HG02798 (cell line): ENCODE results near the gene GH1.
A peak's percentile ranks its signal among the peaks of the same experiment; 100 is the strongest.
"Not testable (repeated sequence)": the region's sequence is repeated elsewhere in the genome, so short reads cannot be mapped to it uniquely, and the experiment has no call there.

Experiments used
- ATAC-seq: cut with Tn5 transposase; IDR thresholded peaks from one replicate; pipeline ENCODE4 v1.9.1; 2021; ENCODE audit warnings: mild to moderate bottlenecking; ENCODE audit not compliant: unreplicated experiment, poor library complexity

GH1 gene

DNA sequence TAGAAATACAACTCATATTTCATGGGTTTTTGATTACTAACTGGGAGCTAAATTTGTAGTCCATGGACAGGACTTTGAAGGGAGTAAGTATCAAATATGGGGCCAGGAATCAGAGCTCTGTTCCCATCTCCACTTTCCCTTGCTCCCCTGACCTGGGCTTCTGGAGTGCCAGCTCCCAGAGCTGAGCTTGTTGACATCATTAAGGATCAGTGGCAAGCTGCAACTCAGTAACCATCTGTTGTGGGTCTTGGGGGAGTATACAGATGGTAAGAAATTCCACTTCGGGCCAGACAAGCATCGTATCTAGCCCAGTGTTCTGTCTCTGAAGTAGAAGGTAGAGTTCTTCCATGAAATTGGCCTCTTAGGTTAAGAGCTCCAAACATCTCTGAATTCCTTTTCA lies 16.7 kb downstream of the GH1 start:
- not testable (repeated sequence) for ATAC-seq

DNA sequence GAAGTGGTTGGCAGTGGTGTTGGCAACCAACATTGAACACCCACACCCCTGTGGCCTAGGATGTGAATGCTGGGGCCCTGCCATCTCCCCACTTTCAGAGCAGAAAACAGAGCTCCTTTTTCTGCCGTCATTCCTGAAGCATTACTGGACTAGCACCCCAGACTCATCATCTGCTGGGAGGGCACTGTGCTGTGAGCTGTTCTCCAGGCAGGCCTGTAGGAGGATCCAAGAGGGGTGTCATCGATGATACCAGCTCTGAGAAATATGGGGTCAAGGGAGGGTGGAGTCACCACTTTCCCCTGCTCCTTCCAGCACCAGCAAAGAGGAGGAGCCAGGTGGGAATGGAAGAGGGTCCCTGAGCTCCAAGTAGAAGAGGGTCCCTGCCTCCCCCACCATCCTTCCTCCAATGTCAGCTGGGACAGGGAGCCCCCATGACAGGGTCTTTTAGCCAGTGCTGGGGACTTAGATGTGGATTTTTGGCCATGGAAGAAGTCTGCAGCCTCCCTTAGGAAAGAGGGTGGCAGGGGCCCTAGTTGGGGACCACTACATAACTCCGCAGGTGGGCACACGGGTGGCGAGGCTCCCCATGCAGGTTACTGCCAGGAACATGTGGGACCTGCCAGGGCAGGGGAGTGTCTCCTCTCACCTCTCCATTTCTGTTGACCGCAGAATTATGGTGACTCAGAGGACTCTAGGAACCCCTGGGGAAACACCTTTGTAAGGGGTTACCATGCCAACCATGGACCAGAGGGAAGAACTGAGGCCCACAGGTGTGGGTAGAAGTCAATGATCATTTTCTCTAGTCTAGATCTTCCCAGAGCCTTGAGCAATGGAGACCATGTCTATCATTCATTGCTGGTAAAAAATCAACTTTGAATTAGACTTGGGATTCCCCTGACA lies 19.5 kb downstream of the GH1 start:
- not testable (repeated sequence) for ATAC-seq

DNA sequence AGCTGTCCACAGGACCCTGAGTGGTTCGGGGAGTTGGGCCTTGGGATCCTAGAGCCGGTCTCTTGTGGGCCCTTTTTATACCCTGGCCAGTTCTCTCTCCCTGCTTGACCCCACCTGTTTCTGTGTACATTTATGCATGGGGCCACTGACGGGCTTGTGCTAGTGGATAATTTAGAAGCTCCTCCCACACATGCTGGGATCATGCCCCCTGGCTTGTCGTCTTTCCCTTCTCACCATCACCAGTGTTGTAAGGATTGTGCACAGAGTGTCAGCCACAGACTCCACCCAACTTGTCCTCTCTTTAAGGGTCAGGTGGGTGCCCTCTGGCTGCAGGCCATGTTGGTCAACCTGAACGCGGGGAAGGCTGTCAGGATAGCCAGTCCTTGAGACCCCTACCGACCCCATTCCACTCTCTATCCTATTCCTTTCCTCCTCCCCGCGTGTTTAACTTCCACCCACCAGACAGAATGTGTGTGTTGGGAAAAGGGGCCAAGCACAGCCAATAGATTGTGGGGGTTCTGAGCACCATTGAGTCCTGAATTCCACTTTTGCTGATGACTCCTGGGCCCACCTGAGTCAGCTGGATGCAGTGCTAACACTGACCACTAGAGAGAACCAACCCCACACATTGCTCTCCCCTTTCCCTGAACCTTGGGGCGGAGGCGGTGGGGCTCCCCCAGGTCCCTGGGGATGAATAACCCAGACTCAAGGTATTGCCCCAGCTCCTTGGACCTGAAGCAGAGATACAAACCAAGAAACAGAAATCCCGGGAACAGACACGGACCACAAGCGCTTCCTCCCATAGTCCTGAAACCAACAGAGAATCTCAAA lies 21.9 kb downstream of the GH1 start, which contains the start of gene CSH1:
Gene CSH1, minus strand, starts transcription at position 51 of the 831 bp plus-strand sequence. CDS start 63 bp downstream, outside the sequence.
- peak; percentile 53 for ATAC-seq

DNA sequence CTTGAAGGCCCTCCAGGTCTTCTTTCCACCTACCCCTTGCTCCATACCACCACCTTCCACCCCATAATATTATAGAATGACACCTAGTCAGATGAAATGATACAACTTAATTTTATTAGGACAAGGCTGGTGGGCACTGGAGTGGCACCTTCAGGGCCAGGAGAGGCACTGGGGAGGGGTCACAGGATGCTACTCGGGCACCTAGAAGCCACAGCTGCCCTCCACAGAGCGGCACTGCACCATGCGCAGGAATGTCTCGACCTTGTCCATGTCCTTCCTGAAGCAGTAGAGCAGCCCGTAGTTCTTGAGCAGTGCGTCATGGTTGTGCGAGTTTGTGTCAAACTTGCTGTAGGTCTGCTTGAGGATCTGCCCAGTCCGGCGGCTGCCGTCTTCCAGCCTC lies 23.8 kb downstream of the GH1 start:
- ATAC-seq = not testable (repeated sequence)

DNA sequence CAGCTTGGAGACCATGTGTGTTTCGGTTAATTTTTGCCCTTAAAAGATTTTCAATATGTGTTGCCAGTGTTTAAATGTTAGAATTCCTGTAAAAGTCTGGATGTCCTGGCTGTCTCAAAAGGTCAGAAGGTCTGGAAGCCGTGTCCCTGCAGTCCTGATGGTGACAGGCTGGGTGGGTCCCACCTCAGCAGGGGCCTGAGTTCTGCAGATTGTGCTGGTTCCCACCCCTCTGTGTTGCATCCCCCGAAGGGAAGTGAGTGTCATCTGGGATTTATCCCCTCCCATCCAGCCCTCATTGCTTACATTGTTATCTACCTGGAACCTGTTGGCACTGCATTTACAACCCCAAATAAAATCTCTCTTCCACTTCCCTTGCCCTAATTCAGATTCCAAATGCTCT lies 24.6 kb downstream of the GH1 start:
- ATAC-seq = not testable (repeated sequence)

DNA sequence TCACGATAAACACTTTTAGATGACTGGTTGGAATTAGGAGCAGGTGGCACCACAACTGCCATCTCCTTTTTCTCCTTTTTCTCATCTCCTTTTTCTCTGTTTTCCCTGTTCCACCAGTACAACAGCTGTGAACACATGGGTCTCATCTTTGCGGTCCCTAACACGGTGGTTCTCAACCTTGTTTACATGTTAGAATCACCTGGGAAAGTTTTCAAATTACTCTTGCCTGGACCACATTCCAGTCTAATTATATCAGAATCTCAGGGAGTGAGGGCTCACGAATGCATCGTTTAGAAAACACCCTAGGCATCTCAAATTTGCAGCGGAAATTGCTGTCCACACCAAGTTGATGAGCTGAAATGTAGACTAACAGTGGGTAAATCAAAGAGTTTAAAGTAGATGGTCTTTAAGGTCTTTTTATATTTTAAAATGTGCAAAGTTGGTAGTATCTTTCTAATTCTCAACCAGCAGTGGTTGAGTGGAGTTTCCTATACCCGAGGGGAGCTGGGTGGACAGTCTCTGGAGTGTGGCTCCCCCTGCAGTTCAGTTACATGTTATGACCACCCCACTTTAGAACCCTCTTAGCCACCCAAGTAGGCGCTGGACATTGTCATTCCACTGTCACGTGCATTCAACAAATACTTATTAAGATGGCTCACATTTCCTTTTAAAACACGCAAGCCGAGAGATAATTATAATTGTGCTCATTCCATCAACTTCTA lies 26.2 kb downstream of the GH1 start:
- not testable (repeated sequence) for ATAC-seq

DNA sequence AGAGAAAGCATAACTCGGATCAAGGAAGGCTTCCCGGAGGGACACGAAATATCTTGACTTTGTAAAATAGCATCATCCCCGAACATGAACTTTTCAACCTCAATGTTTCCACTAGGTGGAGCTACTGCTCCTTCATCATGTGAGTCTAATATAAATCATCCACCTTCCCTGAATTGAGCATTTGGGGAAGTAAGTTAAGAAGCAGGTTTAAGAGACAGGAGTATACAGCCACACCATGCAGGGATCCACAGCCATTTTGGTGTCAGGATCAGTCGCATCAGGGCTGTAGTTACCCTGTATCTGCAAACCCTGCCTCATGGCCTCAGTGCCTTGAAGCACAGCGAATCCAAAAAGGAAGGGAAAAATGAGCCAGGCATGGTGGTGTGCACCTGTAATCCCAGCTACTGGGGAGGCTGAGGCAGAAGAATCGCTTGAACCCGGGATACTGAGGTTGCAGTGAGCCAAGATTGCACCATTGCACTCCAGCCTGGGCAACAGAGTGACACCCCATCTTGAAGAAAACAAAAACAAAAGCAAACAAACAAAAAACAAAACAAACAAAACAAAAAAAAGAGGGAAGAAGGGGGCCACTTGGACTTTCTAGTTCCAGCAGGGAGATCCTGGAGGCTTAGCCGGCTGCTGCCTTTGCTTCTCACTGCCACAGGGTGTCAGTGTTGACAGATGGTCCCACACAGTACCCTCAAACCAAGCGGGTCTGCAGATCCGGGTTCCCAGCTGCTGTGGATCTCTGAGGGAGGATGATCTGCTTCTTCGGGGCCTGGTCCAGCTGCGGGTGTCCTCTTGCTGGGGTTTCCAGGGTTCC lies 29.4 kb downstream of the GH1 start:
- not testable (repeated sequence) for ATAC-seq

DNA sequence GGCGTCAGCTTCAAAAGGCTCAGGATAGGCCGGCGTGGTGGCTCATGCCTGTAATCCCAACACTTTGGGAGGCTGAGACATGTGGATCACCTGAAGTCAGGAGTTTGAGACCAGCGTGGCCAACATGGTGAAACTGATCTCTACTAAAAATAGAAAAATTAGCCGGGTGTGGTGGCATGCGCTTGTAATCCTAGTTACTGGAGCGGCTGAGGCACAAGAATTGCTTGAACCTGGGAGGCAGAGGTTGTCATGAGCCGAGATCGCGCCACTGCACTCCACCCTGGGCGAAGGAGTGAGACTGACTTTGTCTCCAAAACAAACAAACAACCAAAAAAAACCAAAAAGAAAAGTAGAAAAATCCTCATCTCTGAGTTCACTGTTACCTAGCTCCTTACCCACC lies 33.5 kb downstream of the GH1 start:
- not testable (repeated sequence) for ATAC-seq

DNA sequence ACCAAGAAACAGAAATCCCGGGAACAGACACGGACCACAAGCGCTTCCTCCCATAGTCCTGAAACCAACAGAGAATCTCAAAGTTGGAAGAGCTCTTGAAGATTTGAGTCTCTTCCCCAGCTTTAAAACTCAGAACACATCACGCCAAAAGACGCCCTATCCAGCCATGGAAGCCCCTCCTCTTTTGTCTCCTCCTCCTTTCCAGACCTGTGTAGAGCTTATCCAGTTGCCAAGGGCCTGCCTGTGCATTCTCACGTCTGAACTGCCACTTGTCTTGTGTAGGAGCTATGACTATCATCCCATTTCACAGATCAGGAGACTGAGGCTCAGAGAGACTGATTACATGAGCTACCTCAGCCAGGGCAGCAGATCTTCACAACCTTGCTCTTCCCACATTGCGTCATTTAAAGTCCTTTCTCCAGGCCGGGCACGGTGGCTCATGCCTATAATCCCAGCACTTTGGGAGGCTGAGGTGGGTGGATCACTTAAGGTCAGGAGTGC lies 36.0 kb downstream of the GH1 start:
- not testable (repeated sequence) for ATAC-seq

DNA sequence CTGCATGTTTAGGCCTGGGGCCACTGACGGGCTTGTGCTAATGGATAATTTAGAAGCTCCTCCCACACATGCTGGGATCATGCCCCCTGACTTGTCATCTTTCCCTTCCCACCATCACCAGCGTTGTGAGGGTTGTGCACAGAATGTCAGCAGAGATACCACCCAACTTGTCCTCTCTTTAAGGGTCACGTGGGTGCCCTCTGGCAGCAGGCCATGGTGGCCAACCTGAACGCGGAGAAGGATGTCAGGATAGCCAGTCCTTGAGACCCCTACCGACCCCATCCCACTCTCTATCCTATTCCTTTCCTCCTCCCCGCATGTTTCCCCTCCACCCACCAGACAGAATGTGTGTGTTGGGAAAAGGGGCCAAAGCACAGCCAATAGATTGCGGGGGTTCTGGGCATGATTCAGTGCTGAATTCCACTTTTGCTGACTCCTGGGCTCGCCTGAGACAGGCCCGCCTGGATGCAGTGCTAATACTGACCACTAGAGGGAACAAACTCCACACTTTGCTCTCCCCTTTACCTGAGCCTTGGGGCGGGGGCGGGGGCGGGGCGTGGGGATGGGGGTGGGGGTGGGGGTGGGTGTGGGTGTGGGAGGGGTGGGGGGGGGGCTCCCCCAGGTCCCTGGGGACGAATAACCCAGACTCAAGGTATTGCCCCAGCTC lies 36.6 kb downstream of the GH1 start, which contains the start of gene GH2:
Gene GH2, minus strand, starts transcription at position 10 of the 667 bp plus-strand sequence. CDS start 143 bp downstream, outside the sequence.
- ATAC-seq = no peak

DNA sequence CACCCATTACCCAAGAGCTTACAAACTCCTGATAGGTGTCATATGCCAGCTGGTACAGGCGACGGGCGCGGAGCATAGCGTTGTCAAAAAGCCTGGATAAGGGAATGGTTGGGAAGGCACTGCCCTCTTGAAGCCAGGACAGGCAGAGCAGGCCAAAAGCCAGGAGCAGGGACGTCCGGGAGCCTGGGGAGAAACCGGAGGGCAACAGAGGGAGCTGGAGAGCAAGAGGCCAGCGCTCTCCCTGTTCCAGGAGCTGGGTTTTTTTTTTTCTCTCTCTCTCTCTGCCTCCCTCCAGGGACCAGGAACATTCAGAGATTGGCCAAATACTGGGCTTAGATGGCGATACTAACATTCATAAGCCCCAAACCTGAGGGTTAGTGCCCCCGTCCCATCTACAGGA lies 37.3 kb downstream of the GH1 start:
- ATAC-seq = not testable (repeated sequence)

DNA sequence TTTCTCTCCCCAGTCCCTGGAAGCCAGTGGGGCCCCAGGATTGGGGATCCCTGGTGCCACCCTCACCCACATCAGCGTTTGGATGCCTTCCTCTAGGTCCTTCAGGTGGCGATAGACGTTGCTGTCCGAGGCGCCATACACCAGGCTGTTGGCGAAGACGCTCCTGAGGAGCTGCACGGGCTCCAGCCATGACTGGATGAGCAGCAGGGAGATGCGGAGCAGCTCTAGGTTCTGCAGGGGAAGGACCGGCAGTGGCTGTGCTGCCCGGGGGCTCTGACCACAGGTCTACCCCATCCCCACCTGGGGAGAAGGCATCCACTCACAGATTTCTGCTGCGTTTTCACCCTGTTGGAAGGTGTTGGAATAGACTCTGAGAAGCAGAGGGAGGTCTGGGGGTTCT lies 37.9 kb downstream of the GH1 start:
- ATAC-seq = no peak

DNA sequence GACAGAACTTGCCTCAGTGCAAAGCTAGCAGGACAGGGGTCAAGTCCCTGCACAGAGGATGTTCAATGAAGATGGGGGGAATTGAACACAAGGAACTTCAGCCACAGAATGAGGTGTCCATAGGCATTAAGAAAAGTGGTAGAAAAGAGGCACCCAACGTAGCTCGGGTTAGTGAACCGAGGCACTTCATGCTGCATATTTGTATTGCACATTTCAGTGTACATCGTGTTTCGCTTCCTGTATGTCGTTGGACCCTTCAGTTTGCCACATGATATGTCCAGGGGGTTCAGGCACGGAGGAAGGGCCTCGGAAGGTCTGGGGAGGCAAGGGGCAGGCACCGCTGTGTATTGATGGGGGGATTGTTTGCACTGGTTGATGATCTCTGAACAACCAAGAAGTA lies 40.2 kb downstream of the GH1 start:
- ATAC-seq = not testable (repeated sequence)

DNA sequence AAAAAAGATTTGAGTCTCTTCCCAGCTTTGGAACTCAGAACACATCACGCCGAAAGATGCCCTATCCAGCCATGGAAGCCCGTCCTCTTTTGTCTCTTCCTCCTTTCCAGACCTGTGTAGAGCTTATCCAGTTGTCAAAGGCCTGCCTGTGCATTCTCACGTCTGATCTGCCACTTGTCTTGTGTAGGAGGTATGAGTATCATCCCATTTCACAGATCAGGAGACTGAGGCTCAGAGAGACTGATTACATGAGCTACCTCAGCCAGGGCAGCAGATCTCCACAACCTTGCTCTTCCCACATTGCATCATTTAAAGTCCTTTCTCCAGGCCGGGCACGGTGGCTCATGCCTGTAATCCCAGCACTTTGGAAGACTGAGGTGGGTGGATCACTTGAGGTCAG lies 43.9 kb downstream of the GH1 start:
- not testable (repeated sequence) for ATAC-seq

DNA sequence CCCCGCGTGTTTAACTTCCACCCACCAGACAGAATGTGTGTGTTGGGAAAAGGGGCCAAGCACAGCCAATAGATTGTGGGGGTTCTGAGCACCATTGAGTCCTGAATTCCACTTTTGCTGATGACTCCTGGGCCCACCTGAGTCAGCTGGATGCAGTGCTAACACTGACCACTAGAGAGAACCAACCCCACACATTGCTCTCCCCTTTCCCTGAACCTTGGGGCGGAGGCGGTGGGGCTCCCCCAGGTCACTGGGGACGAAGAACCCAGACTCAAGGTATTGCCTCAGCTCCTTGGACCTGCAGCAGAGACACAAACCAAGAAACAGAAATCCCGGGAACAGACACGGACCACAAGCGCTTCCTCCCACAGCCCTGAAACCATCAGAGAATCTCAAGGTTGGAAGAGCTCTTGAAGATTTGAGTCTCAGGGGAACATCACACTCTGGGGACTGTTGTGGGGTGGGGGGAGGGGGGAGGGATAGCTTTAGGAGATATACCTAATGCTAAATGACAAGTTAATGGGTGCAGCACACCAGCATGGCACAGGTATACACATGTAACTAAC lies 44.5 kb downstream of the GH1 start:
- not testable (repeated sequence) for ATAC-seq

DNA sequence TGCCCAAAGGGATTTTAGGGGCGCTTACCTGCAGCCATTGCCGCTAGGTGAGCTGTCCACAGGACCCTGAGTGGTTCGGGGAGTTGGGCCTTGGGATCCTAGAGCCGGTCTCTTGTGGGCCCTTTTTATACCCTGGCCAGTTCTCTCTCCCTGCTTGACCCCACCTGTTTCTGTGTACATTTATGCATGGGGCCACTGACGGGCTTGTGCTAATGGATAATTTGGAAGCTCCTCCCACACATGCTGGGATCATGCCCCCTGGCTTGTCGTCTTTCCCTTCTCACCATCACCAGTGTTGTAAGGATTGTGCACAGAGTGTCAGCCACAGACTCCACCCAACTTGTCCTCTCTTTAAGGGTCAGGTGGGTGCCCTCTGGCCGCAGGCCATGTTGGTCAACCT lies 45.1 kb downstream of the GH1 start, which contains the start of gene CSH2:
Gene CSH2, minus strand, starts transcription at position 101 of the 400 bp plus-strand sequence. Its CDS starts 63 bp downstream, at position 38.
- ATAC-seq = not testable (repeated sequence)

DNA sequence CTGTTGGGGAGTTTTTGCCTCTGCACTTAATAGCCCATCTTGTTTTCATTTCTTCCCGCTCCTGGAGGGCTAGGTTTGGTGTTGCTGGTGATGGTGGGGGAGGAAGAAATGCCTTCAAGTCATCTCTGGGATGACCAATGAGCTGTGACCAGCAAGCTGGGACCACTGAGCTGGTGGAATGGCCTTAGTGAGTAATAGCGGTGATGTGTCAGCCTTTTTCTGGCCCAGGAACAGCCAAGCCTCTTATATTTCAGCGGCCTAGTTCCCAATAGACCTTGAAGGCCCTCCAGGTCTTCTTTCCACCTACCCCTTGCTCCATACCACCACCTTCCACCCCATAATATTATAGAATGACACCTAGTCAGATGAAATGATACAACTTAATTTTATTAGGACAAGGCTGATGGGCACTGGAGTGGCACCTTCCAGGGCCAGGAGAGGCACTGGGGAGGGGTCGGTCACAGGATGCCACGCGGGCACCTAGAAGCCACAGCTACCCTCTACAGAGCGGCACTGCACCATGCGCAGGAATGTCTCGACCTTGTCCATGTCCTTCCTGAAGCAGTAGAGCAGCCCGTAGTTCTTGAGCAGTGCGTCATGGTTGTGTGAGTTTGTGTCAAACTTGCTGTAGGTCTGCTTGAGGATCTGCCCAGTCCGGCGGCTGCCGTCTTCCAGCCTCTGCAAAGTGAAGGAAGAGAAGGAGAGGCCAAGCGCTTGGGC lies 46.8 kb downstream of the GH1 start:
- ATAC-seq = not testable (repeated sequence)

DNA sequence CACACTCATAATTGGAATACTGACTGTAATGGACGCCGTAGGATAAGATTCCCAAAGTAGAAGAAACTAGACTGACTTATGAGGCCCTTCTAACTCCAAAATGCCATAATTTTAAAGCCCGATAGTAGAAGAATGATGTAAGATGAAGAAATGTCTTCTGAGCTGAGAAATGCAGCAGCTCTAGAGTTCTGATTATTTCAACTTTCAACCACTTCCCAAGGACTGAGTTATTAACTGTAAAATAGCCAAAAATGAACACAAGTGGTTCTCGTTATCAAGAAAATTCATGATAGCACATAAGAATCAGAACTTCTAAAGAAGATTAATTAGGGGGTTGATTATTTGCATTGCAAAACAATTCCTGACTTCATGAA lies 48.4 kb downstream of the GH1 start:
- ATAC-seq = not testable (repeated sequence)
